Suprapubic skin (tissue), 4 donors: ENCODE results near the gene HSP90AB1.

Source experiments
- EP300 ChIP-seq: sonication (generic); formaldehyde crosslinking; IDR thresholded peaks from one replicate; pipeline ENCODE4 v1.6.1; 2017; ENCODE audit warnings: antibody characterized with exemption
- POLR2A ChIP-seq, 2 donors: fragments of 450-650 bp; IDR thresholded peaks; one replicate each; pipeline ENCODE4 v1.6.1; 2017; ENCODE audit warnings: antibody characterized with exemption in 2 of 2, mild to moderate bottlenecking in 2 of 2, moderate library complexity in 2 of 2
- POLR2AphosphoS5 ChIP-seq, 3 donors: sonication (generic); formaldehyde crosslinking; IDR thresholded peaks; one replicate each; pipeline ENCODE4 v1.6.1; 2017; ENCODE audit warnings: antibody characterized with exemption in 3 of 3
- TF ChIP-seq, protein P1 (sequence below), 2 donors: fragments of 200-600 bp in 1 of 2; fragments of 450-650 bp in 1 of 2; sonication (generic) in 1 of 2; IDR thresholded peaks; one replicate each; pipeline ENCODE4 v1.5.1; 2016 to 2019; ENCODE audit warnings: antibody characterized with exemption in 2 of 2, mild to moderate bottlenecking in 1 of 2, moderate library complexity in 1 of 2

GRCh38 chr6:44263354-44264100, 16.6 kb downstream of the HSP90AB1 start:
- TF ChIP-seq, protein P1, sequence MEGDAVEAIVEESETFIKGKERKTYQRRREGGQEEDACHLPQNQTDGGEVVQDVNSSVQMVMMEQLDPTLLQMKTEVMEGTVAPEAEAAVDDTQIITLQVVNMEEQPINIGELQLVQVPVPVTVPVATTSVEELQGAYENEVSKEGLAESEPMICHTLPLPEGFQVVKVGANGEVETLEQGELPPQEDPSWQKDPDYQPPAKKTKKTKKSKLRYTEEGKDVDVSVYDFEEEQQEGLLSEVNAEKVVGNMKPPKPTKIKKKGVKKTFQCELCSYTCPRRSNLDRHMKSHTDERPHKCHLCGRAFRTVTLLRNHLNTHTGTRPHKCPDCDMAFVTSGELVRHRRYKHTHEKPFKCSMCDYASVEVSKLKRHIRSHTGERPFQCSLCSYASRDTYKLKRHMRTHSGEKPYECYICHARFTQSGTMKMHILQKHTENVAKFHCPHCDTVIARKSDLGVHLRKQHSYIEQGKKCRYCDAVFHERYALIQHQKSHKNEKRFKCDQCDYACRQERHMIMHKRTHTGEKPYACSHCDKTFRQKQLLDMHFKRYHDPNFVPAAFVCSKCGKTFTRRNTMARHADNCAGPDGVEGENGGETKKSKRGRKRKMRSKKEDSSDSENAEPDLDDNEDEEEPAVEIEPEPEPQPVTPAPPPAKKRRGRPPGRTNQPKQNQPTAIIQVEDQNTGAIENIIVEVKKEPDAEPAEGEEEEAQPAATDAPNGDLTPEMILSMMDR (IDR thresholded peaks at IDR 0.05), result no peak
- TF ChIP-seq POLR2A (IDR thresholded peaks at IDR 0.05) (no peak), POLR2AphosphoS5 (IDR thresholded peaks at IDR 0.05) (no peak), EP300 (no peak)
